HG02852 (cell line): ENCODE measurements around the gene CNBP.
"Not testable (repeated sequence)": the region's sequence is repeated elsewhere in the genome, so short reads cannot be mapped to it uniquely, and the experiment has no call there.

Experiments
- ATAC-seq: cut with Tn5 transposase; IDR thresholded peaks from one replicate; pipeline ENCODE4 v1.9.1; 2021; ENCODE audit warnings: mild to moderate bottlenecking, moderate library complexity; ENCODE audit not compliant: unreplicated experiment

Gene CNBP

GRCh38 chr3:129183569-129184395 is at the start of gene CNBP:
TSS of gene CNBP (minus strand) at chr3:129183896. CDS start at chr3:129171757, 12,139 bp downstream.
- peak; percentile 94 for ATAC-seq

- no peak for ATAC-seq
These were observed 47.8 kb upstream of the CNBP start for GRCh38 chr3:129231331-129232119.

- ATAC-seq, result no peak
These were observed 46.8 kb upstream of the CNBP start for GRCh38 chr3:129230311-129231019.

- no peak for ATAC-seq
These were observed 45.3 kb upstream of the CNBP start for GRCh38 chr3:129228891-129229585.

DNA sequence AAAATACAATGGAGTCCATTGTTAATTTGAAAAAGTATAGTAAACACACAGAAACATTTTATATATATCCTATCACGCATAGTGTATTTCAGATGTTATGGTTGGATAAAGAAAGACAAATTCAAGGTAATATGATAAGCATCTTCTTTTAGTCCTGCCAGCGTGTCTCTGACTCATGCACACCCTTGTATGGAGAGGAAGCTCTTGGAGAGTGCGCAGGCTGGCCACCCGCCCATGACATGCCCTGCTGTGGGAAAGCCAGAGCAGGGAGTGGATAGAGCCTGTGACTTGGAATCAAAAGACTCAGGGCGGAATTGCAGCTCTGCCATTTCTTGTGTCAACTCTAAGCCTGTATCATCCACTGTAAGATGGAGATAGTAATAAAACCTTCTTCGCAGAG is 42.7 kb upstream of the CNBP start:
- no peak for ATAC-seq

DNA sequence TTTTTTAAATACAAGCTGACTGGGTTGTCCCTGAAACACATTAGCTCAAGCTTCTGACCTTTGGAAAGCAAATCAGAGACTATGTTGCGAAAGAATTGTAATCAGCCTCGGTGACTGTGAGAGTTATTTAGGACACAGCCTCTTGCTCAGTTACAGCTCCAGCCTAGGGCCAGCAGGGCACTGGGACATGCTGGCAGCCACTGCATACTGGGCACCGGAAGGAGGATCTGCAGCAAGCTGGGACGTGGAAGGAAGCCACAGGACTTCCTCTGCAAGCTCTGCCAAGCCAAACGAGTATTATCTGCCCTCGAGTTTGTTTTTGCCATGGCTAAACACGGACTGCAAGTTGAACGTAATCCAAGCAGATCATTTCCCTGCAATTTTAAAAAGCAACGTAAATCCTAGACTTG is 41.3 kb upstream of the CNBP start:
- no peak for ATAC-seq

DNA sequence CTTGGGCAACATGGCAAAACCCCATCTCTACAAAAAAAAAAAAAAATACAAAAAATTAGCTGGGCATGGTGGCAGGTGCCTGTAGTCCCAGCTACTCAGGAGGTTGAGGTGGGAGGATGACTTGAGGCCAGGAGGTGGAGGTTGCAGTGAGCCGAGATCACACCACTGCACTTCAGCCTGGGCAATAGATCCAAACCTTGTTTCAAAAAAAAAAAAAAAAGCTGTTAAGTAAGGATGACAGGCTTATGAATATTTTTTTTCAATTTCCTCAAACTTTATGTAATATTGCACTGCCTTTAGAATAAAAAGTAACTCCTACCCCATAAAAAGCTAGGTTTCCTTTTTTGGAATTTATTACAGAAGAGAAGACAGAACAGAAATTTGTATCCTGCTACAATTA is 40.7 kb upstream of the CNBP start:
- ATAC-seq, result not testable (repeated sequence)

DNA sequence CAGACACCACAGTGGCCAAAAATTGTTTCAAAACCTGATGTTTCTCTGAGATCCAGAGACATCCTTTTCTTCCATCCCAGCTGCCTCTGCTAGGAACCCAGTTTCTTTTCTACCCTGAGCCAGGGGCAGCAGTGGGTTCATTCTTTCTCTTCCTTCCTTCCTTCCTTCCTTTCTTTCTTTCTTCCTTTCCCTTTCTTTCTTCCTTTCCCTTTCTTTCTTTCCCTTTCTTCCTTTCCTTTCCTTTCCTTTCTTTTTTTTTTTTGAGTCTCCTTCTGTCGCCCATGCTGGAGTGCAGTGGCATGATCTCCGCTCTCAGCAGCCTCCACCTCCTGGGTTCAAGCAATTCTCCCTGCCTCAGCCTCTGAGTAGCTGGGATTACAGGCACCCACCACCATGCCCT is 35.0 kb upstream of the CNBP start:
- ATAC-seq, result no peak

DNA sequence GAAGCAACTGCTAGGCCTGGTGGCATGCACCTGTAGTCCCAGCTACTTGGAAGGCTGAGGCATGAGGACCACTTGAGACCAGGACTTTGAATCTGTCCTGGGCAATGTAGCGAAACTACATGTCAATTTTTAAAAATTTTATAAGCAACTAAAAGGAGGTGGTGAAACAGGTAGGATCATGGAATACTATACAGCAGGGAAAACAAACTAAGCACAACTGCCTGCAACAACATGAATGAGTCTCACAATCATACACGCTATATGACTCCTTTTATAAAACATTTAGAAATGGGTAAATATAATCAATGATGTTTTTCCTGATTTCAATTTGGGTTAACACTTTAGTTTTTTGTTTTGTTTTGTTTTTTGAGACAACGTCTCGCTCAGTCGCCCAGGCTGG is 29.5 kb upstream of the CNBP start:
- ATAC-seq, result no peak

DNA sequence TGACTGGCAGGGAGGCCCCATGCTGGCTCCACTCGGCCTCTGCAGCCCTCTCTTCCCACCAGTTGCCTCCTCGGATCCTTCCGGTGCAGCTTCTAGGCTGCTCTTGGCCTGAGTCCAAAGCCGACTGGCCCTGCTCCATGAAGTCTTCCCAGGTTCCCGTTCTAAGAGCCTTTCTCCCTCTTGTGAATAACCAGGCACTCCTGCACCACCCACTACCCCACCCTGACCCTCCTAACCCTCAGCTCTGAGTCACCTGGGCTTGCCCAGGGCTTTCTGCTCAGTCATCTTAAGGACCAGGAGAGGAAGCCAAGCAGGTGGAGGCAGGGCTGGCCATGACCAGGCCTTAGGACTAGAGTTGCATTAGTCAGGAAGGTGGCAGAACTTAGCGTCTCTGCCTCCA is 28.1 kb upstream of the CNBP start:
- no peak for ATAC-seq

GRCh38 chr3:129211345-129211744 is 27.6 kb upstream of the CNBP start:
- ATAC-seq, result no peak

- ATAC-seq, result no peak
These were observed 23.8 kb upstream of the CNBP start for GRCh38 chr3:129207479-129207878.

DNA sequence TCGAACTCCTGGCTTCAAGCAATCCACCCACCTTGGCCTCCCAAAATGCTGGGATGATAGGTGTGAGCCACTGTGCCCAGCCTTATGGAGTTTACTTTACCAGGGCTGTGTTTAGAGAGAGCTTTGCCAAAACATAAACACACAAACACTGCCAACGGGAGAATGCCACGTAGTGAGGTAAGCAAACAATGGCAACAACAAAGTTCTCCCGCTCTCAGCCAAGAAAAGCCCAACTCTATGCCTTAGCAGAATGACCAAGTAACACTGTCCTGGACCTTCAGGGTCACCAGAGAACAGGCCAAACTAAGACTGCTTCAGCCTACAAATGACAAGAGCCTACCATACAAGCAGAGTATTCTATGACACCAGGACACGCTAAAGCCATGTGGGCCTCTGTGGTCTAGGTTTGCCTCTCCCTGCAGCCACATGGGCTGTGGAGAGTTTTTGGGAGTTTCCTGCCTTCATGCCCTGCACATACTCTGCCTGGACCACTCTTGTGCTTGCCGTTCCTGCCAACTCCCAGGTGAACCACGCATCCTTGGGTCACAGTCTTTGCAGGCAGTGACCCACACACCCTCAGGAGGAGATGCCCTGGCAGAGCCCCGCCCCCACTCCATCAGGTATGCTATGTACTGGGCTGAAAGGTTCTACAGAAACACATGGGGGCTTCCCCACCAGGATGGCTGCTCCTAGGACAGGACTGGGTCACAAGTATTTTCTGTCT is 21.6 kb upstream of the CNBP start:
- ATAC-seq, result no peak

DNA sequence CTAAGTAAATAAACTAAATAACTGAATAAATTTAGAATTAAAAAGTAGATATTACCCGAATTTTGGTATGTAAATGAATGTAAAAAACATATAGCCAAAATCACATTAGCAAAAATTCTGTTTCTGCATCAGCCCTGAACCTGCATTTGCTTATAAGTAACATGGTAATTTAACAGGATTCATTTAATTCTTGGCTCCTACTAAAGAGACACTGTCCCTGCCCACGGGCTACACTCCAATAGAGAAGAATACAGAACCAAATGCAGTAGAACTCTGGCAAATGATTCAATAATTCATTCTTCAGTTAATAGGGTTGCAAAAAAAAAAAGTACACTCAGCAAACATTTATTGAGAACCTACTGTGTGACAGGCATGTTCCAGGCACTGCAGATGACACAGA is 20.8 kb upstream of the CNBP start:
- ATAC-seq, result no peak

GRCh38 chr3:129199366-129199765 is 15.7 kb upstream of the CNBP start:
- no peak for ATAC-seq

DNA sequence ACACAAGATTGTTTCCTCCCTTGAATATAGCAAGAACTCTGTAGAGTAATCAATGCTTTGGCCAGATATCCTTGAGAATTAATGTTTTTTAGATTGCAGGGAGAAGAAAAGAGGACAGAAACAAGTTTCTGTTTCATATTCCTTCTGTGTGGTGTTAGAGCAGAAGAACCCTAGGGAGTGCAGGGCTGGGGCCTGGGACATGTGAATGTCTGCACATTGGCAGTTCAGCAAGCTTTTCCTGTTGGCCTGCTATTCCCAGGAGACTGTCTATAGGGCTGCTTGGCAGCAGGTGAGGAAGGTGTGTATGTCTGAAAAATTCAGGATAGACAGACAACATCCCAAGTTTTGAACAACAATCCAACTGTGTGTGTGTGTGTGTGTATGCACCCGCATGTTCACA is 13.6 kb upstream of the CNBP start:
- no peak for ATAC-seq

DNA sequence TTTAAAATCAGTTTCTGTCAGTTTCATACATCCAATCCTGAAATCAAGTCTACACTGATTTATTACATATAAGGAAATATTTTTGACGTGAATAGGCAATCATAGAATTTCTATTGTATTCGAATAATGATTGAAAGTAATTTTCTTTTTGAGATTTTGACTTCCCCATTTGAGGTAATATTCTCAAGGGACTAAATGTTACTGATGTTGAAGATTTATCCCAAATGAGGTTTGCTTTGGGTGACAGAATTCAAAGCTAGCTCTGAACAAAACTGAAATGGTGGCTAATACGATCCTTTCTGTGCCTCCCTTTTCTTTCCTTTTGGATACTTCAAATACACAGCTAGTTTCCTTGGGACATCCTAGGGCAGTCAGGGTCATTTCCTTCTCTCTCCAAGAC is 12.9 kb upstream of the CNBP start:
- no peak for ATAC-seq

- ATAC-seq, result no peak
These were observed 12.1 kb upstream of the CNBP start for GRCh38 chr3:129195731-129196256.

GRCh38 chr3:129189793-129190192 is 6.1 kb upstream of the CNBP start:
- not testable (repeated sequence) for ATAC-seq

DNA sequence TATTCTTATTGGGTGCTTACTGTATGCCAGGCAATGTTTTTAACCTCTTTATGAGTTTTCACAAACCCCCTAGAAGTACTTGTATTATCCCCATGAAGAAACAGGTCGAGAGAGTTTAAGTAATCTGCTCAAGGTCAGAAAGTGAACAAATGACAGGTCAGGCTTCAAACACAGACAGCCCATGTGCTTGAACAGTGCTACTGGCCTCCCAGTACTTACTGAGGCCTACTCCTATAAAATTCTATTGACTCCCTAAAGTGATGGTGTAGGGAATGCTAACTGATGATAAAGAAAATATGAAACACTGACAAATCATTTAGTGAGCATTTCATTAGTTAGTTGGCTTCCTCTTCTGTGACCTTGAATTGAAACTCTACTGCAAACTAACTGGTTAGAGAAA is 4.2 kb upstream of the CNBP start:
- no peak for ATAC-seq
